Transverse colon (tissue), 4 donors: ENCODE results near the gene LAMB2. TPM values are rescaled to one million over a fixed set of nuclear protein-coding genes. Genes with fewer than 3 reads are reported as not detected.

ENCODE experiments used
- DNase-seq: peaks from one replicate; pipeline ENCODE4 v3.0.0-alpha.2; 2019
- H3K27ac ChIP-seq, 4 donors: fragments of 200-600 bp; sonication (generic); 2 replicates each; pipeline ENCODE4 v1.5.1; 2016 to 2018; ENCODE audit warnings: inconsistent platforms in 4 of 4
- H3K27me3 ChIP-seq: fragments of 200-600 bp; sonication (generic); 2 replicates; pipeline ENCODE4 v1.5.1; 2017; ENCODE audit warnings: inconsistent platforms
- H3K36me3 ChIP-seq, 4 donors: fragments of 200-600 bp; sonication (generic); 2 replicates each; pipeline ENCODE4 v1.5.1; 2017 to 2019; ENCODE audit warnings: inconsistent platforms in 4 of 4
- H3K4me1 ChIP-seq, 4 donors: fragments of 200-600 bp; sonication (generic); 2 replicates each; pipeline ENCODE4 v1.5.1; 2017 to 2020; ENCODE audit warnings: inconsistent platforms in 4 of 4
- H3K4me3 ChIP-seq, 4 donors: fragments of 200-600 bp; sonication (generic); 1 replicate in 1 of 4; 2 replicates in 3 of 4; pipeline versions ENCODE4 v1.5.1 to v1.6.1; 2017 to 2019; ENCODE audit warnings: inconsistent platforms in 4 of 4
- H3K9me3 ChIP-seq, 2 donors: fragments of 200-600 bp; sonication (generic); 2 replicates each; pipeline ENCODE4 v1.5.1; 2017 to 2019; ENCODE audit warnings: inconsistent platforms in 2 of 2
- CTCF ChIP-seq, 5 experiments: fragments of 200-600 bp in 3 of 5; fragments of 450-650 bp in 2 of 5; sonication (generic) in 3 of 5; IDR thresholded peaks; 1 replicate in 2 of 5; 2 replicates in 3 of 5; pipeline ENCODE4 v1.5.1; 2016 to 2017; ENCODE audit warnings: antibody characterized with exemption in 5 of 5, inconsistent platforms in 3 of 5, mild to moderate bottlenecking in 2 of 5, moderate library complexity in 1 of 5
- EP300 ChIP-seq: sonication (generic); formaldehyde crosslinking; IDR thresholded peaks from one replicate; pipeline ENCODE4 v1.6.1; 2017; ENCODE audit warnings: antibody characterized with exemption, low read depth
- POLR2A ChIP-seq: fragments of 450-650 bp; IDR thresholded peaks from one replicate; pipeline ENCODE4 v1.6.1; 2016; ENCODE audit warnings: antibody characterized with exemption, mild to moderate bottlenecking, moderate library complexity
- POLR2AphosphoS5 ChIP-seq, 3 donors: sonication (generic); formaldehyde crosslinking; IDR thresholded peaks; one replicate each; pipeline ENCODE4 v1.6.1; 2016; ENCODE audit warnings: antibody characterized with exemption in 3 of 3
- WGBS, 2 donors: methylation state at CpG; one replicate each; pipeline ENCODE4 v1.1.5; 2018; ENCODE audit warnings: low coverage in 1 of 2; 5-methylcytosine and 5-hydroxymethylcytosine counted together
- in situ Hi-C, 4 donors: fragments of 200-750 bp; cut with MboI; loops; one replicate each; pipeline versions ENCODE4 v1.15.0 to v1.15.1; 2017; ENCODE audit warnings: low sequenced_read_pairs in 3 of 4, low pct_ligation_motif_present in 1 of 4, low pct_unique_long_range_greater_than_20kb in 1 of 4
- intact Hi-C: fragments of 100-400 bp; cut with DNase I; formaldehyde crosslinking; loops from one replicate; pipeline ENCODE4 v1.15.1; 2023; ENCODE audit warnings: low total_unique reads
- total RNA-seq, 4 donors: library from RNA; depleted of rRNA; stranded (reverse); fragments of >200 nt; gene quantifications; one replicate each; pipeline ENCODE4 v1.1.0, GENCODE V29; 2016

LAMB2 gene
- total RNA-seq, 4 donors from 2014 or later = 141 to 290 (median 177) TPM

- H3K4me1 ChIP-seq = peaks cover 21 to 50% (median 30%) of the 10 kb centered on the region in 4 donors
- 0 to 1% methylated on average over 3 to 31 of the region's 86 CpGs for WGBS, 2 donors
- intact Hi-C loops = loop anchor here (5.0 kb wide), 1 partner anchor 39 kb away; the partner anchor contains the start of gene LAMB2
Measured at GRCh38 chr3:49092938-49093852, 39.7 kb downstream of the LAMB2 start.

DNA sequence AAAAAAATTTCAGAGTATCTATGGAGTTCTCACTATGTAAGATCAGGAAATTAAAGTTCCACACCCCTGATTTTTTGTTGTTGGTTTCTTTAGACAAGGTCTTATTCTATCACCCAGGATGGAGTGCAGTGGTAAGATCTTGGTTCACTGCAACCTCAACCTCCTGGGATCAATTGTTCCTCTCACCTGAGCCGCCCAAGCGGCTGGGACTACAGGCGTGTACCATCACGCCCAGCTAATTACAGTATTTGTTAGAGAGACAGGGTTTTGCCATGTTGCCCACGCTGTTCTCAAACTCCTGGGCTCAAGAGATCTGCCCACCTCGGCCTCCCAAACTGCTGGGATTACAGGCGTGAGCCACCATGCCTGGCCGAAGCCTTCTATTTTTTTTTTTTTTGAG, 51.4 kb downstream of the LAMB2 start:
- Histone ChIP-seq H3K9me3 (no peaks in the 10 kb centered on the region), H3K4me1 (peaks cover 0 to 4% (median 0%) of the 10 kb centered on the region in 4 donors), H3K36me3 (peaks cover 0 to 19% (median 3%) of the 10 kb centered on the region in 4 donors), H3K27me3 (no peaks in the 10 kb centered on the region), H3K27ac (no peak overlapping the region), H3K4me3 (no peak overlapping the region)
- in situ Hi-C loops (no loop called here), intact Hi-C loops (no loop called here)
- DNase-seq = no peak
- TF ChIP-seq POLR2AphosphoS5 (IDR thresholded peaks at IDR 0.05) = no peak
- TF ChIP-seq CTCF (IDR thresholded peaks at IDR 0.05) = no peak
- TF ChIP-seq POLR2A = no peak
- no peak for TF ChIP-seq EP300
- WGBS, 2 donors = 91 to 93% methylated on average over 8 of the region's 8 CpGs

More at GRCh38 chr3:49092938-49093852, 39.7 kb downstream of the LAMB2 start:
- Histone ChIP-seq H3K27me3 (no peaks in the 10 kb centered on the region), H3K27ac (peak overlapping the region; percentile 90 to 99 (median 98)), H3K4me3 (peak overlapping the region; percentile 69 to 100 (median 84)), H3K9me3 (no peaks in the 10 kb centered on the region), H3K36me3 (peaks cover 0 to 6% (median under 1%) of the 10 kb centered on the region in 4 donors)
- no peak for TF ChIP-seq CTCF (IDR thresholded peaks at IDR 0.05)
- peak in 1 of 3 donors; percentile 13 for TF ChIP-seq POLR2AphosphoS5 (IDR thresholded peaks at IDR 0.05)
- TF ChIP-seq EP300 = no peak
- in situ Hi-C loops = no loop called here
- DNase-seq = peak; percentile 80

- WGBS, 2 donors = 67 to 97% methylated on average over 1 to 2 of the region's 2 CpGs
- Histone ChIP-seq H3K27me3 (no peaks in the 10 kb centered on the region), H3K4me1 (peaks cover 0 to 4% (median 0%) of the 10 kb centered on the region in 4 donors), H3K4me3 (no peak overlapping the region), H3K9me3 (no peaks in the 10 kb centered on the region), H3K27ac (no peak overlapping the region), H3K36me3 (peaks cover 0 to 33% (median 17%) of the 10 kb centered on the region in 4 donors)
- DNase-seq = no peak
- in situ Hi-C loops (no loop called here), intact Hi-C loops (no loop called here)
- no peak for TF ChIP-seq POLR2A
Measured at GRCh38 chr3:49079270-49079669, 53.6 kb downstream of the LAMB2 start.

- no peak overlapping the region for H3K27ac ChIP-seq
- H3K4me3 ChIP-seq = no peak overlapping the region
- 93 to 100% methylated on average over 1 to 4 of the region's 4 CpGs for WGBS, 2 donors
- no peak for DNase-seq
- TF ChIP-seq POLR2A = no peak
- TF ChIP-seq POLR2AphosphoS5 (IDR thresholded peaks at IDR 0.05) = no peak
- no peak for TF ChIP-seq CTCF (IDR thresholded peaks at IDR 0.05)
- no peak for TF ChIP-seq EP300
- H3K27me3 ChIP-seq = no peaks in the 10 kb centered on the region
- peaks cover 0 to 2% (median 0%) of the 10 kb centered on the region in 4 donors for H3K4me1 ChIP-seq
- in situ Hi-C loops = no loop called here
- peaks cover 0 to 58% (median 29%) of the 10 kb centered on the region in 4 donors for H3K36me3 ChIP-seq
- intact Hi-C loops = no loop called here
- H3K9me3 ChIP-seq = no peaks in the 10 kb centered on the region
Measured at GRCh38 chr3:49076646-49077045, 56.2 kb downstream of the LAMB2 start.
